Panc1 (cell line): ENCODE measurements around the gene MPZL3. TPM values are rescaled to one million over a fixed set of nuclear protein-coding genes. Genes with fewer than 3 reads are reported as not detected.

Experiments
- ATAC-seq: fragments of 200-7000 bp; cut with Tn5 transposase; 2 replicates; pipeline ENCODE4 v1.9.1; 2020; ENCODE audit warnings: mild to moderate bottlenecking, moderate library complexity
- BruUV-seq: library from RNA; stranded (reverse); fragments of 400-500 nt; replicated peaks from 2 replicates; lab custom pipeline; 2021; lab: Mats Ljungman, UMichigan
- CTCF ChIA-PET: fragments of 300-600 bp; sonication (Branson Sonifier 250); formaldehyde crosslinking; loops from one replicate; lab custom pipeline; 2022; ENCODE audit warnings: antibody characterized with exemption; lab: Charles Lee
- POLR2A ChIA-PET: fragments of 300-600 bp; sonication (Branson Sonifier 250); formaldehyde crosslinking; loops from one replicate; lab custom pipeline; 2022; ENCODE audit warnings: antibody characterized with exemption; lab: Charles Lee
- DNase-seq: peaks from one replicate; pipeline ENCODE4 v3.0.0-alpha.2; 2010; ENCODE audit warnings: low read depth, low spot score
- H3K27ac ChIP-seq: 2 replicates; pipeline ENCODE4 v1.5.1; 2011; ENCODE audit warnings: mild to moderate bottlenecking, low read length, inconsistent platforms
- H3K27me3 ChIP-seq: fragments of 200-500 bp; sonication (Bioruptor generic); 2 replicates; pipeline ENCODE4 v1.6.0; 2014; ENCODE audit warnings: low read length, inconsistent platforms; ENCODE audit not compliant: control insufficient read depth, insufficient read depth
- H3K36me3 ChIP-seq: fragments of 200-500 bp; sonication (Bioruptor generic); 2 replicates; pipeline ENCODE4 v1.5.1; 2014; ENCODE audit warnings: inconsistent platforms, mild to moderate bottlenecking, low read length, moderate library complexity; ENCODE audit not compliant: control insufficient read depth, insufficient read depth
- H3K4me1 ChIP-seq: 2 replicates; pipeline ENCODE4 v1.5.1; 2011; ENCODE audit warnings: inconsistent platforms, mild to moderate bottlenecking, low read length, moderate library complexity; ENCODE audit not compliant: control insufficient read depth, insufficient read depth
- H3K4me3 ChIP-seq, 2 experiments: 2 replicates each; pipeline ENCODE4 v1.5.1; 2011 to 2012; ENCODE audit warnings: low read depth in 2 of 2, low read length in 2 of 2, mild to moderate bottlenecking in 2 of 2, inconsistent platforms in 1 of 2, moderate library complexity in 1 of 2
- H3K9me3 ChIP-seq: fragments of 200-500 bp; sonication (Bioruptor generic); 2 replicates; pipeline ENCODE4 v1.5.1; 2014; ENCODE audit warnings: low read depth, mild to moderate bottlenecking, inconsistent platforms, low read length, moderate library complexity; ENCODE audit not compliant: control insufficient read depth, insufficient read depth
- CTCF ChIP-seq: fragments of 450-650 bp; IDR thresholded peaks from 2 replicates; pipeline ENCODE4 v1.5.1; 2017; ENCODE audit warnings: mild to moderate bottlenecking
- POLR2AphosphoS5 ChIP-seq: IDR thresholded peaks from 2 replicates; pipeline ENCODE4 v1.6.1; 2012; ENCODE audit warnings: mild to moderate bottlenecking, low read depth, low read length, moderate library complexity
- REST ChIP-seq, 2 experiments: IDR thresholded peaks; 2 replicates each; pipeline ENCODE4 v1.6.1; 2011 to 2012; ENCODE audit warnings: low read depth in 2 of 2, control low read depth in 1 of 2, low read length in 1 of 2, mild to moderate bottlenecking in 1 of 2, moderate library complexity in 1 of 2; ENCODE audit not compliant: insufficient read depth in 1 of 2
- SIN3A ChIP-seq: IDR thresholded peaks from 2 replicates; pipeline ENCODE4 v1.6.1; 2012; ENCODE audit warnings: low read depth, mild to moderate bottlenecking, low read length, moderate library complexity, borderline replicate concordance; ENCODE audit not compliant: insufficient read depth
- TCF7L2 ChIP-seq: IDR thresholded peaks from 2 replicates; pipeline ENCODE4 v1.6.1; 2011; ENCODE audit warnings: mild to moderate bottlenecking, low read depth, low read length, inconsistent platforms
- in situ Hi-C: cut with HindIII; loops from 2 replicates; pipeline ENCODE4 v1.10.0; 2016; ENCODE audit warnings: low sequenced_read_pairs, low pct_unique_long_range_greater_than_20kb
- intact Hi-C: fragments of 100-400 bp; cut with micrococcal nuclease; formaldehyde crosslinking; loops from one replicate; pipeline ENCODE4 v1.10.0; 2022; ENCODE audit not compliant: unreplicated experiment
- total RNA-seq: library from RNA; stranded (reverse); gene quantifications from one replicate; pipeline ENCODE4 v1.2.1, GENCODE V29; 2021; ENCODE audit not compliant: unreplicated experiment

The MPZL3 gene
- total RNA-seq, 1 experiment from 2014 or later, result 1.0 TPM

GRCh38 chr11:118275176-118275575, 23.0 kb upstream of the MPZL3 start:
- H3K27ac ChIP-seq, result no peak overlapping the region
- no peak for ATAC-seq
- CTCF ChIA-PET, result no interaction called here

GRCh38 chr11:118274186-118274585, 22.0 kb upstream of the MPZL3 start:
- Histone ChIP-seq H3K27ac (no peak overlapping the region), H3K27me3 (peaks cover 4% of the 10 kb centered on the region; the same call in 1 of the 2 replicates), H3K36me3 (no peaks in the 10 kb centered on the region), H3K4me3 (no peak overlapping the region), H3K9me3 (no peaks in the 10 kb centered on the region), H3K4me1 (no peaks in the 10 kb centered on the region)
- intact Hi-C loops, result no loop called here
- ChIA-PET POLR2A (interaction anchor here (0.7 kb wide), 1 partner anchor 143 kb away, joined by 3 read pairs; no protein-coding TSS in a partner anchor), CTCF (no interaction called here)
- ATAC-seq (no peak), DNase-seq (no peak)
- no peak for TF ChIP-seq SIN3A
- TF ChIP-seq TCF7L2, result no peak
- no peak for TF ChIP-seq REST (IDR thresholded peaks at IDR 0.05; ENCODE audit: insufficient read depth in 1 of 2, low read depth in 2 of 2, low read length in 1 of 2)
- TF ChIP-seq POLR2AphosphoS5, result no peak
- TF ChIP-seq CTCF, result no peak
- in situ Hi-C loops, result no loop called here
- no TSS peak for BruUV-seq

More at GRCh38 chr11:118275176-118275575, 23.0 kb upstream of the MPZL3 start:
- no peaks in the 10 kb centered on the region for H3K4me1 ChIP-seq
- intact Hi-C loops (no loop called here), in situ Hi-C loops (no loop called here)
- no TSS peak for BruUV-seq
- no peaks in the 10 kb centered on the region for H3K27me3 ChIP-seq
- H3K9me3 ChIP-seq, result no peaks in the 10 kb centered on the region
- H3K36me3 ChIP-seq, result no peaks in the 10 kb centered on the region
- DNase-seq, result no peak
- H3K4me3 ChIP-seq, result no peak overlapping the region
- no peak for TF ChIP-seq CTCF
- TF ChIP-seq TCF7L2, result no peak
- TF ChIP-seq POLR2AphosphoS5, result no peak
- no peak for TF ChIP-seq SIN3A
- TF ChIP-seq REST (IDR thresholded peaks at IDR 0.05; ENCODE audit: insufficient read depth in 1 of 2, low read depth in 2 of 2, low read length in 1 of 2), result no peak
- POLR2A ChIA-PET, result no interaction called here
